HG02588 (cell line): ENCODE data around the gene ZNF726.
"Not testable (repeated sequence)": the region's sequence is repeated elsewhere in the genome, so short reads cannot be mapped to it uniquely, and the experiment has no call there.

Source experiments
- ATAC-seq: cut with Tn5 transposase; IDR thresholded peaks from one replicate; pipeline ENCODE4 v1.9.1; 2021; ENCODE audit warnings: mild to moderate bottlenecking, moderate library complexity; ENCODE audit not compliant: unreplicated experiment

ZNF726 gene

DNA sequence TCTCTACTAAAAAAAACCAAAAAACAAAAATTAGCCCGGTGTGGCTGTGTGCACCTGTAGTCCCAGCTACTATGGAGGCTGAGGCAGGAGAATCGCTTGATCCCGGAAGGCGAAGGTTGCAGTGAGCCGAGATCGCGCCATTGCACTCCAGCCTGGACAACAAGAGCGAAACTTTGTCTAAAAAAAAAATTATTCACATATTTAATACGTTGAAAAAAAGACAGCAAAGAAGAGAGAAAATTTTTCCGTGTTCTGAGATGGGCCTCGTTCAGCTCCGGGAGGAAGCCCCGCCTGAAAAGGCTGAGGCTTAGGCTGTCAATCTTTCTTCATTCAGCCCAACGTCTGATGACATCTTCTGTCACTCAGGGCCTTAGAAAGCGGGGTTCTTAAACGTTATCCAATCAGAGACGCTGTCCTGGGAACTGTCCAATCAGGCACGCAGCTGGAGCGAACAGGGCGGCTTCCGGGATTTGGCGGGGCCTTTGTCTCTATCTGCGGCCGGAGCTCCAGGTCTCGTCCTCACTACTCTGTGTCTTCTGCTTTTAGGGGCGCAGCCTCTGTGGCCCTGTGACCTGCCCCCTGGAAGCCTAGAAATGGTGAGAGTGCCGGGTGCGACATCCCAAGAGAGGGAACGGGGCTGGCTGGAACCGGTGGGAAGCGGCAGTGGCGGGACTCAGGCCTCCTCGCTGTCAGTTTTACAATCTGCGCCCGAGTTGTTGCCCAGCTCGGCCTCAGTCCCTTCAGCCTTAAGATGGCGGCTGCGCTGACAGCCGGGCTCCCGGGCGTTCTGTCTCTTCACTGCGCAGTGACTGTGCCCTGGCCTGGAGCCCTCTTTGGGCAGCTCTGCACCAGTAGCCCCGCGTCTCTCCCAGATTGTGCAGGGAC, at the start of gene ZNF726:
TSS of gene ZNF726 (plus strand) at position 485 of the 885 bp plus-strand sequence. CDS start at position 594, 109 bp downstream.
- peak; percentile 96 for ATAC-seq

DNA sequence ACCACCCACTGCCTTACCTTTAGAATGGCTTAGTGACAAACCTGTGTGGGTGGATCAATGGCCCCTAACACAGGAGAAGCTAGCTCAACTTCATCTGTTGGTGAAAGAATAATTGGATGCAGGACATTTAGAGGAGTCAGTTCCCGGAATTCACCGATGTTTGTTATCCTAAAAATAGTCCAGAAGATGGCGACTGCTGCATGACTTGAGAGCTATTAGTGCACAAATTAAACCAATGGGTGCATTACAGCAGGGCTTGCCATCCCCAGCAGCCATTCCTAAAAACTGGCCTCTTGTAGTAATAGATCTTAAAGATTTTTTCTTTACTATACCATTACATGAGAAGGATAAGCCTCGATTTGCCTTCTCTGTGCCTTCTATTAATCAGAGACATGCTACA, 46.8 kb upstream of the ZNF726 start:
- ATAC-seq, result no peak

DNA sequence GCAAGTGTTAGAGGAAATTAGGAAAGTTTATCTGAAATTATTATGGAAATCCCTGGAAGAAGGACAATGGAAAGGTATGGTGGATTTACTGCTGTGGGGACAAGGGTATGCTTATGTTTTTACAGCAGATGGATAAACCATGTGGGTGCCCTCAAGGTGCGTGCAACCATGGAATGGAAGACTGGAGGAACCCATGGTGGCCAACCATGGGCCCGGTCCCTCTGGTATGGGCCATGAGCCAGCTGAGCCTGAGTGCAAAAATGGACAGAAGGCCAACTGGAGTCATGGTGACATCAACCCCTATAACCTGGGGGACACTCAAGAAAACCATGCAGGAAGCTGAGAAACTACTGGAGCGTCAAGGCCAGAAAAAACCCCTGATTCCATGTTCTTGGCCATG, 46.1 kb upstream of the ZNF726 start:
- ATAC-seq, result no peak

DNA sequence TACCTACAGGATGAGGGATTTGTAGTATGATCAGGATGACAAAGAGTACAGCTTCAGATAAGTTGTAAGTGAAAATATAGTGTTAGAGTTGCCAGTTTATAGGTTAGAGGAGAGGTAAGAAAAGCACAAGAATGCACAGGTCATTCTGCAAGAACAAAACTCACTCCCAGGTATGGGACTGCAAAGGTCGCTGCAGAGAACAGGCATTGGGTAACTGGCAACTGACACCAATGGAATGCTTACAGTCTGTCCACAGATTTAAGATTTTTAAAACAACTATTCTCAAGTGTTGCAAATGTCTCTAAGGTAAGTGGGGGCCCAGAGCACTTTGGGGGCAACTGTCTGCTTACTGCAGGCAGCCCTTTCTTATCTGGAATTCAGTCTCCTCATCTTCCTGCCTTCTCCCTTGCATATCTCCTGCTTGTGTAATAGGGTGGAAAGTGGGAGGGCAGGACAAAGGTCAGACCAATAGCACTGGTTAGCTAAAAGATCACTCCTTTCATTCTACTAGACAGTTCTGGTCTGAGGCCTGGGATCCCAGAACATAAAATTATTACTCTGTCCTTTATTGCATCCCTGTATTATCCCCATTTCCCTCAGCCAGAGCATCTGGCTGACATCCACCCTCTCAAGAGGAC, 42.3 kb upstream of the ZNF726 start:
- no peak for ATAC-seq

DNA sequence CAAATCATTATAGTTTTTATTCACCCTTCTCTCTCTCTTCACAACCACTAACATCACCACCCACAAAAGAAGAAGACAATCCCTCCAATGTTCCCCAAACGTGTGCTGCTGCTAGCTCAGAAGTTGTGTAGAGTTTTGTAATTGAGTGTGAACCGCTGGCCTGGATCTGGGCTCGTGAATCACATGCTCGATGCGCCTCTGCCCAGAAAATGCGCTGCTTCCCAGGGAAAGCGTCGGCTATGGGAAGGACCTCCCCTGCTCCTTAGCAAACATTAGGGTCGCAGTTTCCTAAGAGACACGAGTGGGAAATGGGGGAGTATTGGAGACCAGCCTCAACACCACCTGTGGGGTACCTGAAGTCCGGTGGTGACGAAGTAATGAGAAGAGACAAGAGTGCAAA, 38.4 kb upstream of the ZNF726 start:
- no peak for ATAC-seq

DNA sequence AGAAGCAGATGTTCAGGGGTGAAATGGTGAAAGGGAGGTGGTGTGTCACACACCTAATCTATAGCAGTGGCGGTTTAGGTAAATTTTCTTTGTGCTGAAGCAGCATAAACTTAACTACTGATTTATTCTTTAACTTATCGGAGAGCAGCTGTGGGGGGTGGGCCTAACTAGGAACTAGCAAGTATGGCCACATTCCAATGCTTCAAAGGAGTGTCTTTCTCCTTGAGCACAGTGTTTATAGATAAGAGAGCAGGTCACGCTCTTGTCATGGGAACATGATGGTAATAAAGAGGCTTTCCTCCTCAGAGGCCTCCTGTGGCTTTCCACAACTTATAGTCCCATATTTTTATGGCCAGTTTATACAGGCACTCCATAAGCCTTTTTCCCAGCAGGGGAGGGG, 37.9 kb upstream of the ZNF726 start:
- ATAC-seq, result not testable (repeated sequence)

DNA sequence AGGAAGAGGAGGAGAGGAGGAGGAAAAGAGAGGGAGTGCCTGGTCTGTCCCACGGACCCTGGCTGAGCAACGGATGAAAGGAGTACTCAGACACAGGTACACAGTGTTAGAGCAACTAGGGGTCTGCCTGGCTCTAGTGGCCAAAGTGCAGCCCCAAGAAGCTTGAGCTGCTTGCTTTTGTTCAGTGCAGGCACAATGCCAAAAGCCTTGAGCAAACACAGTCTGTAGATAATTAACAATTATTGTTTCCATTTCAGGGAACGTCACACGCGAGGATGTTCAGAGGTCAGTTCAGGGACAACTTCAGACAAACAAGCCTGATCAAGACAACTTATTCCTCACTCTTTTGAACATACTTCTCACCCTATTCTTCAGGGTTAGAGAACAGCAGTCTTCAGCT, 32.2 kb upstream of the ZNF726 start:
- ATAC-seq, result no peak

DNA sequence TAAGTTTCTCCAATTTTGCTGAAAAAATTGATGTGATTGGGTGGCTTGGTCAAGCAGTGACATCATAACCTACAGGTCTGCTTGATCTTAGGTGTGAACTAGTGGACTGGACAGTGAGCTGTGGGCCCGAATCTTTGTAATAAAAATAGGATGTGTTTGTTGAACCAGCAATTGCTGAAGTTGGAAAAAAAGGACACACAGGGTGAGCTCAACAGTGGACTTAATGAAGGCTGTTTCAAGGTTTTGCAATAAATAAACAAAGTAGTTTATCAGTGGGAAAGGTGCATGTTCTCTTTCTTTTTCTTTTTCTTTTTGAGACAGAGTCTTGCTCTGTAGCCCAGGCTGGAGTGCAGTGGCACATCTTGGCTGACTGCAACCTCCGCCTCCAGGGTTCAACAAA, 30.3 kb upstream of the ZNF726 start:
- ATAC-seq, result no peak

DNA sequence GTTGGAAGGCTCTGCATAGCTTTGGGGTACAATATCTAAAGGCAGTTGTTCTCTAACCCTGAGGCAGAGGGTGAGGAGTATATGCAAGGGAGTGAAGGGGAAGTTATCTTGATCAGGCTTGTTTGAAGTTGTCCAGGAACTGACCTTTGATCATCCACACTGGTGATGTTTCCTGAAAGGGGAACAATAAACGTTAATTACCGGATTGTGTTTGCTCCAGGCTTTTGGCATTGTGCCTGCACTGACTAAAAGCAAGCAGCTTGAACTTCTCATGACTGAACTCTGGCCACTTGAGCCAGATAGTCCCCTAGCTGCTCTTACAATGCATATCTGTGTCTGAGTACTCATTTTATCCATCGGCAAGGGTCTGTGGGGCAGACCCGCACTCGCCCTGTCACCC, 27.0 kb upstream of the ZNF726 start:
- no peak for ATAC-seq

DNA sequence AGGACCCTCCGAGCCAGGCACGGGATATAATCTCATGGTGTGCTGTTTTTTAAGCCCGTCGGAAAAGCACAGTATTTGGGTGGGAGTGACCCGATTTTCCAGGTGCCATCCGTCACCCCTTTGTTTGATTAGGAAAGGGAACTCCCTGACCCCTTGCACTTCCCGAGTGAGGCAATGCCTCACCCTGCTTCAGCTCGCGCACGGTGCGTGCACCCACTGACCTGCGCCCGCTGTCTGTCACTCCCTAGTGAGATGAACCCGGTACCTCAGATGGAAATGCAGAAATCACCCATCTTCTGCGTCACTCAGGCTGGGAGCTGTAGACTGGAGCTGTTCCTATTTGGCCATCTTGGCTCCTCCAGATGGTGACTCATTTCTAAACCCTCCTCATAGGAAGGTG, 18.6 kb upstream of the ZNF726 start:
- not testable (repeated sequence) for ATAC-seq

DNA sequence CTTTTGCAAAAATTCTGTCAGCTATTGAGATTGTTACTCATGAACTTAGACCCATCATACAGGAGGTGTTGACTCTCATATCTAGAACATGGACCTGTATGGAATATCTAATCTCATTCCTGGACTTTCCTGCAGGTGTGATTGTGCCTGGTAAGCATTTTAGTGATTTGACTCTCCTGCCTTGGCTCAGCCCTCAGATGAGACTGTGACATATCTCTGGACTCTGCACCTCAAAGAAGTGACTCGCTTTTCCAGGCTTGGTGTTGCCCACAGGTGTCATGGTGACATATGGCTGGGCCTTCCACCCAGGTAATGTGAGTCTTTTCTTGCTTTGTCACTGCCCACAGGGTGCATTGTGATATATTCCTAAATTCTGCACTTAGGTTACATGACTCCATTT, 17.8 kb upstream of the ZNF726 start:
- no peak for ATAC-seq

DNA sequence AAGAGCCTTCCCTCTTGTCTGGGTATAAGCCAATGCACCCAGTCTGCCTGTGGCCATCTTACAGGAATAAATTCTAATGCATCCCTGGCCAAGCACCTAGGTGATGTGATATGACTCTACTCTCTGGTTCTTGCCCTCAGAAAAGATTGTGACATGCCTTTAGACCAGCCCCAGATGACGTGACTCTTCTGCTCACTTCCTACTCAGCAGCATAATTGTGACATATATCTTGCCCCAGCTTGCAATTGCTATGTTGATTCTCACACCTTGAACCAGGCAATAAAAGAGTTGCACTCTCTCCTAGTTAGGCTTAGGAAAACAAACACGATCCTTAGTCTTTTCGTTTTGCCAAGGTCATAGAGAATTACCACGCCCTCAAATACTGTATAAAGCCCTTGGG, 13.3 kb upstream of the ZNF726 start:
- no peak for ATAC-seq

DNA sequence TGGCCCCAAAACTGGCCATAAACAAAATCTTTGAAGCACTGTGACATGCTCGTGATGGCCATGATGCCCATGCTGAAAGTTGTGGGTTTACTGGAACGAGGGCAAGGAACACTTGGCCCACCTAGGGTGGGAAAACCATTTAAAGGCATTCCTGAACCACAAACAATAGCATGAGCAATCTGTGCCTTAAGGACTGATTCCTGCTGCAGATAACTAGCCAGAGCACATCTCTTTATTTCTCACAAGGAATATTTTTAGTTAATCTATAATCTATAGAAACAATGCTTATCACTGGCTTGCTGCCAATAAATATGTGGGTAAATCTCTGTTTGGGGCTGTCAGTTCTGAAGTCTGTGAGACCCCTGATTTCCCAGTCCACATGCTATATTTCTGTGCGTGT, 10.3 kb upstream of the ZNF726 start:
- no peak for ATAC-seq

DNA sequence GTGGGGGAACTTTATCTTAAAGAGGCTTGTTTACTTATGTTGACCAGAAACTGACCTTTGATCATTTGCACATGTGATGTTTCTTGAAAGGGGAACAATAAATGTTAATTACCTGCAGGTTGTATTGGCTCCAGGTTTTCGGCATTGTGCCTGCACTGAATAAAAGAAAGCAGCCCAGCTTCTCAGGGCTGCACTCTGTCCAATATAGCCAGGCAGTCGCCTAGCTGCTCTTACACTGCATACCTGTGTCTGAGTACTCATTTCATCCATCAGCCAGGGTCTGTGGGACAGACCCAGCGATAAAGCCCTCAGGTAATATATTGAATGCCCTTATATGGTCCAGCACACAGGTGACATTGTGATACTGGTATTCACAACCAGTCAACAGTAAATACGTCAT, 8.9 kb upstream of the ZNF726 start:
- no peak for ATAC-seq

DNA sequence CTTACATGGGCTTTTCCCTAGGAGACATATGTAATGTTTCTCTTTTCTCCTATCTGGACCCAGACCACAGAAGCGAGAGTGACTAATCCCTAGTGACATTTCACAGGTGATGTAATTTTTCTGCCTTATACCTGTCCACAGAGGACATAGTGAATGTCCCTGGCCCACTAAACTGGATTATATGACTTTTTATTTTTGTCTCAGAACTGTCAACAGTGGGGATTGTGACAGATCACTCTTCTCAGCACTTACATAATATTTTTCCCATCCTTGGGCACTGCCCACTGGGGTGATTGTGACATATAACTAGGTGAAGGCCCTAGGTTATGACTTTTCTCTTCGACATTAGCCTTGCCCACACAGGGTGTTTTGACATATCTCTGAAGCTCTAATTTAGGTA, 7.9 kb upstream of the ZNF726 start:
- no peak for ATAC-seq

DNA sequence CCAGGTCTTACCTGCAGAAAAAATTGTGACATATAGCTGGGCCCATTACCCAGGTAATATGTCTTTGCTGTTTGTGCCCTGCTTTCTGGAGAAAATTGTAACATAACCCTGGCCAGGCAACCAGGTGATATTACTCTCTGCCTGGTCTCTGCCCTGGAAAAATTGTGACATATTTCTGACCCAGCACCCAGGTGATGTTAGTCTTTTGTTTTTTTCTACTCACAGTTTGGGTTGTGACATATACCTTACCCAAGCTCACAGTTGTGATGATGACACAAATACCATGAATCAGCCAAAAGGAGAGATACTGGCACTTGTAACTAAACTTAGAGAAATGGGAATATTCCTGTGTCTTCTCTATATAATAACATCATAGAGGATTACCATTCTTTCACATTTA, 6.5 kb upstream of the ZNF726 start:
- no peak for ATAC-seq

DNA sequence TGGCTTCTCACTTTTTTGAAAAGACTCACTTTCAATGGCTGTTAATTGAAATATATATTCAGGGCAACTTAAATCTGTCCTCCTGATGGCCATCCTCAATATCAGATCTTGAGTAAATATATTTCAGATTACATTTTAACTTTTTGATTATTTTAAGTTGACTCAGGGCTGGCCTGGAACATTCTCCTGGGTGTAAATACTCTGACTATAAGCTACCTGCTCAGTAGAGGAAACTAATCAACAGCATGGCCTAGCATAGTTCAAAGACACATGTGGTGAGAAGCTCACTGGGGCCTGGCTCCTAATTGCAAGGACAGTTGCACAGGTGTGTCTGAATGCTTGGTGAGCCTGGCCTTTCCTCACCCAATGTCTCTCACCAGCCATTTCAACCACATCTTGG, 5.5 kb upstream of the ZNF726 start:
- ATAC-seq, result no peak

DNA sequence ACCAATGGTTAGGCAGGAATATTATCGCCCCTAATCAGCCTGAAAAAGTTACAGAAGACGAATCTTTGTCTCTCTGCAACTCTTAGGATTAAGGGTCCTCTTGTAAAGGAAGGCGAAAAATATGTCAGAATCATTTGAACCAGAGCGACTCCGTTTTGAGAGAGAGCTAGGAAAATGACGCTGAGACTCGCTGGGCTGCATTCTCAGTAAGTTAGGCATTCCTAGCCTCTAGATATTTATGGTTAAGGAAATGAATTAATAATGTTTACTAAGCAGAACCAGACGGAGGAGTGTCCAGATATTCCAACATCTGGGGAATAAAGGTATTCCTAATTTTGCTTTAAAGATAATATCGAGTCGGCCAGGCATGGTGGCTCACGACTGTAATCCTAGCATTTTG, 755 bp upstream of the ZNF726 start:
- ATAC-seq, result no peak

DNA sequence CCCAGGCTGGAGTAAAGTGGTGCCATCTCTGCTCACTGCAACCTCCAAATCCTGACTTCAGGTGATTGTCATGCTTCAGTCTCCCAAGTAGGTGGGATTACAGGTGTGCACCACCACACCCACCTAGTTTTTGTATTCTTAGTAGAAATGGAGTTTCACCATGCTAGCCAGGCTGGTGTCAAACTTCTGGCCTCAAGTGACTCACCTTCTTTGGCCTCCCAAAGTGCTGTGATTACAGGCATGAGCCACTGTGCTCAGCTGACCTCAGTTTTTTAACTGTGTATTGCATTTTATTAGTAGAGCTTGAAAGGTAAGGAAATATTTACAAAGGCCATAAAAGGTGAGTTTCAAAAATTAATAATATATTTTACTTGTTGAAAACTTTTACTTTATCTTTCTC, 2.3 kb downstream of the ZNF726 start:
- no peak for ATAC-seq

DNA sequence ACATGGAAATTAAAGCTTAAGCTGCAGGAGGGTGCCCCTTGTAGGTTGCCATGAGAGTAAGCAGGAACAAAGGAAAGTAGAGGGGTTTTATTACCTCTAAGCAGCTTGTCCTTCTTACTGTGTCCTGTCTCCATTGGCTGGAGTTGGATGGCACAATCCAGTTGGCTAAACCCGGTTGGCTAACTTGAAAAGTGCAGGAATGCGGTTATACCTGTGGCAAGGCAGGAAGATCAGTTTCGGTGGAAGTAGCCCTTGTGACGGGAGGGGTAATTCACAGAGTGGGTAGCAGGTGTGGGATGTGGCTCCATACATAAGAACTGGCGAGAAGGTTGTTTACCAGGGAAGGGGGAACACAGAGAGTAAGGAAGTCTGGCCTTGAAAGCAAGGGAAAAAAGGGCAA, 3.2 kb downstream of the ZNF726 start:
- ATAC-seq, result no peak

DNA sequence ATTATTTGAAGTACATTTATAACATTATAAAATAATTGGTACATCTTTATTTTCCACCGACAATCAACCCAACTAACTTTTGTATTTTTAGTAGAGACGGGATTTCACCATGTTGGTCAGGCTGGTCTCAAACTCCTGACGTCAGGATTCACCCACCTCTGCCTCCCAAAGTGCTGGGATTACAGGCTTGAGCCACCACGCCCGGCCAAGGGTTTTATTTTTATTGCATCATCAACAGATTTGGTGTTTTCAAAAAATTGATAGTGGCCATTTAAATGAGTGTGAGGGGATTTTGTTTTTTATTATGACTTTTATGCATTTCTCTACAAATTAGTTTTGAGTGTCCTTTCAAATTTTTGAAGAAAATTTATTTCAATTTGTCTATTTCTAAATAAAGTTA, 10.6 kb downstream of the ZNF726 start:
- no peak for ATAC-seq

DNA sequence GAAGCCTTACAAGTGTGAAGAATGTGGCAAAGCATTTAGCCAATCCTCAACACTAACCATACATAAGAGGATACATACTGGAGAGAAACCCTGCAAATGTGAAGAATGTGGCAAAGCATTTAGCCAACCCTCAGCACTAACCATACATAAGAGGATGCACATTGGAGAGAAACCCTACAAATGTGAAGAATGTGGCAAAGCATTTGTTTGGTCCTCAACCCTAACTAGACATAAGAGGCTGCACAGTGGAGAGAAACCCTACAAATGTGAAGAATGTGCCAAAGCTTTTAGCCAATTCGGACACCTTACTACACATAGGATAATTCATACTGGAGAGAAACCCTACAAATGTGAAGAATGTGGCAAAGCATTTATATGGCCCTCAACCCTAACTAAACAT, 18.2 kb downstream of the ZNF726 start:
- no peak for ATAC-seq

DNA sequence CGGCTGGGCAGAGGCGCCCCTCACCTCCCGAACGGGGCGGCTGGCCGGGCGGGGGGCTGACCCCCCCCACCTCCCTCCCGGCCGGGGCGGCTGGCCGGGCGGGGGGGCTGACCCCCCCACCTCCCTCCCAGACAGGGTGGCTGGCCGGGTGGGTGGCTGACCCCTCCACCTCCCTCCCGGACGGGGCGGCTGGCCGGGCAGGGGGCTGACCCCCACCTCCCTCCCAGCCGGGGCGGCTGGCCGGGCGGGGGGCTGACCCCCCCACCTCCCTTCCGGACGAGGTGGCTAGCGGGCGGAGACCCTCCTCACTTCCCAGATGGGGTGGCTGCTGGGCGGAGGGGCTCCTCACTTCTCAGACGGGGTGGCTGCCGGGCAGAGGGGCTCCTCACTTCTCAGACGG, 22.3 kb downstream of the ZNF726 start:
- not testable (repeated sequence) for ATAC-seq
